Esophagus (tissue), 2 donors: ENCODE measurements around the gene GSK3B. TPM values are rescaled to one million over a fixed set of nuclear protein-coding genes. Genes with fewer than 3 reads are reported as not detected.

ENCODE experiments used
- H3K27ac ChIP-seq, 2 donors: one replicate each; pipeline ENCODE4 v1.5.1; 2013; ENCODE audit warnings: low read depth in 2 of 2, mild to moderate bottlenecking in 2 of 2, inconsistent platforms in 1 of 2, low read length in 1 of 2, moderate library complexity in 1 of 2
- H3K27me3 ChIP-seq, 2 donors: one replicate each; pipeline ENCODE4 v1.6.1; 2013; ENCODE audit warnings: low read length in 2 of 2, control low read depth in 1 of 2, mild to moderate bottlenecking in 1 of 2; ENCODE audit not compliant: insufficient read depth in 2 of 2, control insufficient read depth in 1 of 2
- H3K36me3 ChIP-seq, 2 donors: one replicate each; pipeline ENCODE4 v1.6.1; 2013; ENCODE audit warnings: low read length in 1 of 2; ENCODE audit not compliant: control insufficient read depth in 2 of 2, insufficient read depth in 2 of 2
- H3K4me1 ChIP-seq, 2 donors: one replicate each; pipeline ENCODE4 v1.6.1; 2013; ENCODE audit warnings: low read length in 1 of 2; ENCODE audit not compliant: control insufficient read depth in 2 of 2, insufficient read depth in 2 of 2
- H3K4me3 ChIP-seq, 2 donors: one replicate each; pipeline ENCODE4 v1.5.1; 2013; ENCODE audit warnings: low read length in 2 of 2, mild to moderate bottlenecking in 2 of 2, low read depth in 1 of 2, moderate library complexity in 1 of 2
- H3K9me3 ChIP-seq, 2 donors: one replicate each; pipeline ENCODE4 v1.6.1; 2013; ENCODE audit warnings: mild to moderate bottlenecking in 2 of 2, low read depth in 1 of 2, low read length in 1 of 2, moderate library complexity in 1 of 2; ENCODE audit not compliant: control insufficient read depth in 2 of 2, insufficient read depth in 1 of 2
- WGBS, 2 donors: extraction: QIAGEN DNeasy Blood & Tissue Kit; methylation state at CpG; one replicate each; pipeline ENCODE4 v1.1.7; 2013; 5-methylcytosine and 5-hydroxymethylcytosine counted together
- polyA plus RNA-seq, 2 donors: library from polyadenylated mRNA; stranded (reverse); fragments of 200-250 nt; gene quantifications; one replicate each; pipeline ENCODE4 v1.2.3, GENCODE V29; 2013
- donor health status: healthy with polysubstance abuse.
- donor health status: Bipolar disorder and iron deficiency.

GSK3B gene
- polyA plus RNA-seq, 2 donors: 8.8 to 12.0 TPM

DNA sequence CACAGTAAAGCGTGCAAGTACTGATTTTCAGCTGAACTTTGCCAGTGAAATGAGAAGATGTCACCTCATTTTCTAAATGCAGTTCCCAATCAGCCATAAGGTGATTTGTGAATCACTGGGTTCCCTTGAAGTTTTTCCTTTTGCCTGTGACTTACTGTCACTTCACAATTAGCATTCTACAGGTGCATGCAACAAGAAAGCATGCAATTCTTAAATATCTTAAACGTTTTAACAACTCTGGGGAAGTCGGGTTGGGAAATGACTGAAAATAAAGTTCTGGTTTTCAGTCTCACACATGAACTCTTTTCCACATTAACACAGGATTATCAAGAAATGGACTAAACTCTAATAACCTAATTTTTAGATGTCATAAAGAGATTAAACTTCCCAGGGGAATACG lies 5.2 kb downstream of the GSK3B start:
- no peak overlapping the region for H3K27ac ChIP-seq
- H3K9me3 ChIP-seq: no peaks in the 10 kb centered on the region
- H3K27me3 ChIP-seq: no peaks in the 10 kb centered on the region
- no peaks in the 10 kb centered on the region for H3K36me3 ChIP-seq
- no peak overlapping the region for H3K4me3 ChIP-seq
- H3K4me1 ChIP-seq: peaks cover 0 to 3% of the 10 kb centered on the region in 2 donors
- 66 to 76% methylated on average over 4 of the region's 4 CpGs for WGBS, 2 donors

DNA sequence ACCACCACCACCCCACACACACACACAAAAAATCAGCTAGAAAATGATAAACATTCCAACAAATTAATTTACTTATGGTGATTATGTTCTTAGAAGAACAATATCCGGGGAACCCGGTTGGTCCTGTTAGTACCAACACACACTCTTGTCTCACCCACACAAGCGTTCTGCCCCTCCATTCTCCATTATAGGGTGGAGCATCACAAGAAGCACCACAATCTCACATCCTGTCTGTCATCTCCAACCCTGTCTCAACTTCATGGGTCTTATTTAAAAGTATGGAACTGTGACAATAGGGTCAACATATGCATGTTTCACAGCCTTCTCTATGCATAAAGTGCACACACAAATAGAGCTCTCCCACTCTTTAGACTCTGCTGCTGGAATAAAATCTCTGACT lies 5.6 kb downstream of the GSK3B start:
- 89 to 90% methylated on average over 3 of the region's 3 CpGs for WGBS, 2 donors
- Histone ChIP-seq H3K27ac (no peak overlapping the region), H3K9me3 (no peaks in the 10 kb centered on the region), H3K4me1 (peaks cover 0 to 3% of the 10 kb centered on the region in 2 donors), H3K36me3 (no peaks in the 10 kb centered on the region), H3K4me3 (no peak overlapping the region), H3K27me3 (no peaks in the 10 kb centered on the region)

DNA sequence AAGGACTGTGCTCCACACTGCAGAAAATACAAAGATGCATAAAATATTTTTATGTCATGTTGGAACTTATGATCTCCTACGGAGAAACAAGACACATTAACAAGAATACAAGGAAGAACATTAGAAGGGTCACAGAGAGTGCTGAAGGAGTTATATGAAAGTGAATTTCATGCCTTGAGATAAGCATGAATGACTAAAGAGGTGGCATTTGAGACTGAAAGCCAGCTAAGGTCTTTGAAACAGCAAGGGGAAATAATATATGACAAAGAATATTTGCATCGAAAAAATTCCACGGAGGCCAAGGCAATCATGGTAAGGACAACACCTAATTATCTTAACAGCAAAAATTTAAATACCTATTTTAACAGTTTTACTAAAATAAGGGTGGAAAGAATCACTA lies 12.5 kb downstream of the GSK3B start:
- 89 to 94% methylated on average over 3 of the region's 3 CpGs for WGBS, 2 donors
- Histone ChIP-seq H3K36me3 (no peaks in the 10 kb centered on the region), H3K4me3 (no peak overlapping the region), H3K27ac (no peak overlapping the region), H3K9me3 (no peaks in the 10 kb centered on the region), H3K4me1 (peaks cover 0 to 3% of the 10 kb centered on the region in 2 donors), H3K27me3 (no peaks in the 10 kb centered on the region)

DNA sequence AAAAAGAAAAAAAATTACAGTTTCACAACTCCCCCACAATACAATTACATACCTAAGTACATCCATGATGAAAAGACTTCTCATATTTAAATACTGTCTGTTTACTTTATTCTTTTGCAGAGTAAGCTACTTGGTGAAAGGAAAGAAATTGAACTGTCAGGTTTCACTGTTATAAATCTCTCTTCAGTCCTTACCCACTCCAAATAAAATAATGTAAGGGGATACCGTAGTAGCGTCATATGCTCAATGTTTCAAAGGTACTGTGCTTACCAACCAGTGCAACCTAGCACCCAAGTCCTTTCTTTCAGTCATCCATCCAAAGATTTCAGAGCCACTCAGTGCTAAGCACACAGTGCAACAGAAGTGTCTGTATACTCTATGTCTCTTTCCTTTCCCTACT lies 13.4 kb downstream of the GSK3B start:
- H3K4me3 ChIP-seq: no peak overlapping the region
- 88 to 89% methylated on average over 2 of the region's 2 CpGs for WGBS, 2 donors
- H3K27ac ChIP-seq: no peak overlapping the region
- H3K36me3 ChIP-seq: no peaks in the 10 kb centered on the region
- no peaks in the 10 kb centered on the region for H3K27me3 ChIP-seq
- no peaks in the 10 kb centered on the region for H3K4me1 ChIP-seq
- H3K9me3 ChIP-seq: no peaks in the 10 kb centered on the region

DNA sequence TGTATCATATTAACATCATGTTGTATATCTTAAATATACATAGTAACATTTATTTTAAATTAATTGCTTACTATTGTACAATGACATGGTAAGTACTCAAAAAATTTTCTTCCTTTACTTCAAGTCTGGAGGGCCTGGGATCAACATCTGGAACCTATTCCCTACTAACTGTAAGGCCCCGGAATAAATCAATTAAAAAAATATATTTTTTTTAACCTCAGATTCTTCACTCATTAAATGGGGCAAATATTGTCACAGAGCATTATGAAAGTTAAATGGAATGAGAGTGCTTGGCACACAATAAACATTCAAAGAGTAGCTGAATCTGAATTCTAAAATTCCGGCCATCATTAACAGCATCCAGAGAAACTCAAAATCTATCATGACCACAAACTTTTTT lies 16.5 kb downstream of the GSK3B start:
- no peak overlapping the region for H3K4me3 ChIP-seq
- H3K27ac ChIP-seq: no peak overlapping the region
- no peaks in the 10 kb centered on the region for H3K4me1 ChIP-seq
- WGBS, 2 donors: 72% methylated on average over 2 of the region's 2 CpGs
- H3K27me3 ChIP-seq: no peaks in the 10 kb centered on the region
- H3K36me3 ChIP-seq: no peaks in the 10 kb centered on the region
- H3K9me3 ChIP-seq: no peaks in the 10 kb centered on the region

DNA sequence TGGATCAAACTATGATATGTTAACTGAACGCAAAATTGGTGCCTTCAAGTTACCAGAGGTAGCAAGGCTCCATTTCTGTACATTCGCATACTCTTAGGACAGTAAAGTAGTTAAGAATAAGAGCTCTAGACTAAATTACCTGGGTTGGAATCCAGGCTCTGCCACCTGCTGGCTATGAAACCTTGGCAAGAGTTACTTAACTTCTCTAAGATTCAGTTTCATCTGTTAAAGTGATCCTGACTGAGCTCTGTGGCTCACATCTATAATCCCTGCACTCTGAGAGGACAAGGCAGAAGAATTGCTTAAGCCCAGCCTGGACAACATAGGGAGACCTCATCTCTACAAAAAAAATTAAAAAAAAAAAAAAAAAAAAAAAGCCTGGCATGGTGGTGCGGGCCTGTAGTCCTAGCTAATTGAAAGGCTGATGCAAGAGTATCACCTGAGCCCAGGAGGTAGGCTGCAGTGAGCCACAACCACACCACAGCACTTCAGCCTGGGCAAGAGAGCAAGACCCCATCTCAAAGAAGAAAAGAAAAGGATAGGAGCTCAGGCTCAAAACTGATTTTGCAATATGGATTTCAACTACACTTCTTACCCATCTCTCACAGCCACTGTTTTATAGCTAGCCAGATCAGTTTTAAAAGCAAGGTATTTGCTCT lies 21.3 kb downstream of the GSK3B start:
- no peak overlapping the region for H3K4me3 ChIP-seq
- H3K4me1 ChIP-seq: peaks cover 0 to 2% of the 10 kb centered on the region in 2 donors
- no peaks in the 10 kb centered on the region for H3K36me3 ChIP-seq
- WGBS, 2 donors: 92 to 98% methylated on average over 3 of the region's 3 CpGs
- H3K9me3 ChIP-seq: no peaks in the 10 kb centered on the region
- no peaks in the 10 kb centered on the region for H3K27me3 ChIP-seq
- no peak overlapping the region for H3K27ac ChIP-seq

DNA sequence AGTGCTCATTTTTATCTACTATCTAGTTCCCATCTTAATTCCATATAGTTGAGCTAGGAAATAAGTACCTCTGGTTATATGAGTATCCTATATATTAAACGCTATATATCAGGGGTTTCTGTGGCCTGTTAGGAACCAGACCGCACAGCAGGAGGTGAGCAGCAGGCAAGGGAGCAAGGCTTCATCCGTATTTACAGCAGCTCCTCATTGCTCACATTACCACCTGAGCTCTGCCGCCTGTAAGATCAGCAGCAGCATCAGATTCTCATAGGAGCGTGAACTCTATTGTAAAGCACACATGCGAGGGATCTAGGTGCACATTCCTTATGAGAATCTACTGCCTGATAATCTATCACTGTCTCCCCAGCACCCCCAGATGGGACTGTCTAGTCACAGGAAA lies 23.0 kb downstream of the GSK3B start:
- H3K36me3 ChIP-seq: no peaks in the 10 kb centered on the region
- H3K4me3 ChIP-seq: no peak overlapping the region
- H3K9me3 ChIP-seq: no peaks in the 10 kb centered on the region
- H3K27me3 ChIP-seq: no peaks in the 10 kb centered on the region
- H3K27ac ChIP-seq: no peak overlapping the region
- H3K4me1 ChIP-seq: peaks cover 0 to 2% of the 10 kb centered on the region in 2 donors
- WGBS, 2 donors: 90 to 93% methylated on average over 6 of the region's 6 CpGs

DNA sequence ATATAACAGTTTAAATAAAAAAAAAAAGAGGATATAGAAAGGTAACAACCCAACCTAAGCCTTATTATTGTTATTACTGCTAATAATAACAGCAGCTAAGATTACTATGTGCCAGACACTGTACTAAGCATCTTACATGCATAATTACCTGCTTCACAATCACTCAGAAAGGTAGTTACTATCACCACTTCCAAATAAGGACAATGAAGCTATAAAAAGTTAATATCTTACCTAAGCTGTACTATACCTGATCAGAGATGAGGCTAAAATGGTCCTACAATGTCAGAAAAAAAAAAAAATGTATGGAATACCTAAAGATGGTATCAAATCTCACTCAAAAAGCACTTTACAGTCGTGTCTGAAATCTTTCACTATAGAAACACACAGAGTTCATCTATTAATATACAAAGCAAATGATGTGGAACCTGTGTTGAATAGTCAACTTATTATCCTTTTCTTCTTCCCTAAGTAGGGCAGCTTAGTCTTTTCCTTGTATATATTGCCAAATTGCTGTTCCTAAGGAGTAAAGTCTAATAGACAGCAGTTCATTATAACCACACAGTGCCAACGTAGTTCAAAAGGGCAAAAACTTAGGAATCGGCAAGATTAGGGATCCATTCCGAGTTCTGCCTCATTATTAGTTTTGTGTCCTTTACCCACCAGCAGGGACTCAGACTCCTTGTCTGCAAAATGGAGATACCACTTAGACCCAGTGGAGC lies 23.8 kb downstream of the GSK3B start:
- Histone ChIP-seq H3K27me3 (no peaks in the 10 kb centered on the region), H3K27ac (no peak overlapping the region), H3K36me3 (no peaks in the 10 kb centered on the region), H3K9me3 (no peaks in the 10 kb centered on the region), H3K4me1 (peaks cover 0 to 2% of the 10 kb centered on the region in 2 donors), H3K4me3 (no peak overlapping the region)
- 66 to 70% methylated on average over 4 of the region's 4 CpGs for WGBS, 2 donors

DNA sequence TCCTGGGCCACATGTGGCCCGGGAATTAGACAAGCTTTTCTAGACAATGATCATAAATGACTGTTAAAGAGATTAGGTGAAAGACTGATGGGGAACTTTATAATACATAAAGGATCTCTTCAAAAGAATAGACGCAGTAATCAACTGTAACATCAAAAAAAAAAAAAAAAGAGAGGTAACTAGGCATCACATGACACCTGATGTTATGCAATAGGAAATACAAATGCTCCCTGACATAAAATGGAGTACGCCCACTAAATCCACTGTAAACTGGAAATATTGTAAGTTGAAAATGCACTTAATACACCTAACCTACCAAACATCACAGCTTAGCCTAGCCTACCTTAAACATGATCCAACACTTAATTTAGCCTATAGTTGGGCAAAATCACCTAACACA lies 27.2 kb downstream of the GSK3B start:
- WGBS, 2 donors: 79 to 85% methylated on average over 3 of the region's 3 CpGs
- H3K4me1 ChIP-seq: peaks cover 0 to 2% of the 10 kb centered on the region in 2 donors
- no peaks in the 10 kb centered on the region for H3K36me3 ChIP-seq
- no peak overlapping the region for H3K27ac ChIP-seq
- no peaks in the 10 kb centered on the region for H3K9me3 ChIP-seq
- no peak overlapping the region for H3K4me3 ChIP-seq
- H3K27me3 ChIP-seq: no peaks in the 10 kb centered on the region

DNA sequence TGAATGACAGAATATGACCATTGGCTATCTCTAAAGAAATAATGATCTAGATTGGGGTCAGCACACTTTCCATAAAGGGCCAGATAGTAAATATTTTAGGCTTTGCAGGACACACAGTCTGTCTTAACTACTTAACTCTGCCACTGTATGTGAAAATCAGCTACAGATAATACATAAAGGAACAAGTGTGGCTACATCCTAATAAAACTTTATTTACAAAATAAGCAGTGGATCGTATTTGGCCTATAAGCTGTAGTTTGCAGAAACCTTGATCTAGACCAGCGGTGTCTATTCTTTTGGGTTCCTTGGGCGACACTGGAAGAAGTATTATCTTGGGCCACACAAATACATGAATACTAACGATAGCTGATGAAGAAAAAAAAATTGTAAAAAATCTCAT lies 27.6 kb downstream of the GSK3B start:
- Histone ChIP-seq H3K27ac (no peak overlapping the region), H3K4me3 (no peak overlapping the region), H3K4me1 (peaks cover 0 to 2% of the 10 kb centered on the region in 2 donors), H3K9me3 (no peaks in the 10 kb centered on the region), H3K36me3 (no peaks in the 10 kb centered on the region), H3K27me3 (no peaks in the 10 kb centered on the region)
- WGBS, 2 donors: 93 to 95% methylated on average over 4 of the region's 4 CpGs
